GM12878 (cell line): ENCODE data around the gene WWOX. TPM values are rescaled to one million over a fixed set of nuclear protein-coding genes. Genes with fewer than 3 reads are reported as not detected.

Source experiments
- ATAC-seq: fragments of 200-7000 bp; cut with Tn5 transposase; 3 replicates; pipeline ENCODE4 v1.9.1; 2020; ENCODE audit warnings: mild to moderate bottlenecking, moderate library complexity
- BruUV-seq: library from RNA; stranded (reverse); fragments of 400-500 nt; replicated peaks from 2 replicates; lab custom pipeline; 2021; lab: Mats Ljungman, UMichigan
- CTCF ChIA-PET: fragments of 300-600 bp; sonication (Branson Sonifier 250); formaldehyde crosslinking; extraction: SDS; loops from one replicate; lab custom pipeline; 2021; ENCODE audit warnings: inconsistent platforms; lab: Yijun Ruan, JAX
- POLR2A ChIA-PET: fragments of 350-600 bp; formaldehyde crosslinking; extraction: SDS; loops from one replicate; lab custom pipeline; 2021; ENCODE audit warnings: inconsistent platforms; lab: Charles Lee
- RAD21 ChIA-PET: fragments of 300-600 bp; sonication (Branson Sonifier 250); formaldehyde crosslinking; loops from one replicate; lab custom pipeline; 2023; ENCODE audit warnings: antibody characterized with exemption; ENCODE audit not compliant: unreplicated experiment; lab: Charles Lee
- SMC1A ChIA-PET: fragments of 300-600 bp; sonication (Branson Sonifier 250); formaldehyde crosslinking; loops from one replicate; lab custom pipeline; 2023; ENCODE audit not compliant: unreplicated experiment, uncharacterized antibody; lab: Charles Lee
- DNase-seq: peaks from one replicate; pipeline ENCODE4 v3.0.0-alpha.2; 2011; ENCODE audit warnings: low read depth, low spot score
- FAIRE-seq: peaks from 3 replicates; lab custom pipeline; 2011; peaks lifted over from hg19 to GRCh38; lab: Jason Lieb, UNC
- H2AFZ ChIP-seq: 2 replicates; pipeline ENCODE4 v1.6.0; 2011; ENCODE audit warnings: low read depth, low read length, control low read depth; ENCODE audit not compliant: control insufficient read depth
- H3K27ac ChIP-seq: 2 replicates; pipeline ENCODE4 v1.5.1; 2011; ENCODE audit warnings: control low read depth; ENCODE audit not compliant: control insufficient read depth, insufficient read depth
- H3K27me3 ChIP-seq, 2 experiments: replicated peaks in 1 of 2; 2 replicates each; pipeline versions ENCODE4 v1.6.0 to v1.6.1; 2011; ENCODE audit warnings: low read length in 1 of 2; ENCODE audit not compliant: control insufficient read depth in 2 of 2, insufficient read depth in 2 of 2
- H3K36me3 ChIP-seq, 2 experiments: 2 replicates each; pipeline ENCODE4 v1.5.1; 2011; ENCODE audit warnings: low read length in 1 of 2; ENCODE audit not compliant: control insufficient read depth in 2 of 2, insufficient read depth in 2 of 2
- H3K4me1 ChIP-seq: 2 replicates; pipeline ENCODE4 v1.6.1; 2011; ENCODE audit warnings: mild to moderate bottlenecking, low read length, moderate library complexity, mixed read lengths; ENCODE audit not compliant: control insufficient read depth, insufficient read depth
- H3K4me2 ChIP-seq: 2 replicates; pipeline ENCODE4 v1.6.0; 2011; ENCODE audit warnings: control low read depth; ENCODE audit not compliant: control insufficient read depth, insufficient read depth
- H3K4me3 ChIP-seq: fragments of 200-600 bp; sonication (generic); 2 replicates; pipeline ENCODE4 v1.5.1; 2016
- H3K79me2 ChIP-seq: 2 replicates; pipeline ENCODE4 v1.6.0; 2011; ENCODE audit warnings: low read length; ENCODE audit not compliant: control insufficient read depth, insufficient read depth
- H3K9ac ChIP-seq: 2 replicates; pipeline ENCODE4 v1.8.0; 2011; ENCODE audit warnings: low read length, control low read depth, mixed read lengths; ENCODE audit not compliant: control insufficient read depth, insufficient read depth
- H3K9me3 ChIP-seq: replicated peaks from 3 replicates; pipeline ENCODE4 v1.5.1; 2011; ENCODE audit warnings: mild to moderate bottlenecking, low read length; ENCODE audit not compliant: control insufficient read depth, insufficient read depth
- H4K20me1 ChIP-seq: 2 replicates; pipeline ENCODE4 v1.6.0; 2011; ENCODE audit not compliant: control insufficient read depth, insufficient read depth
- ATF3 ChIP-seq: IDR thresholded peaks from 2 replicates; pipeline ENCODE4 v1.6.1; 2011; ENCODE audit warnings: low read depth, mild to moderate bottlenecking, low read length, moderate library complexity, borderline replicate concordance; ENCODE audit errors: extremely low read depth
- CHD2 ChIP-seq: IDR thresholded peaks from 2 replicates; pipeline ENCODE4 v1.6.1; 2011; ENCODE audit warnings: low read depth, low read length, improper control_type of control experiment, borderline replicate concordance
- CREB1 ChIP-seq: IDR thresholded peaks from 2 replicates; pipeline ENCODE4 v1.6.1; 2012; ENCODE audit warnings: low read depth, mild to moderate bottlenecking, inconsistent platforms
- CREM ChIP-seq: IDR thresholded peaks from 2 replicates; pipeline ENCODE4 v1.6.1; 2014; ENCODE audit warnings: antibody characterized with exemption, low read depth
- GATAD2B ChIP-seq: fragments of 450-650 bp; conservative IDR thresholded peaks from 2 replicates; pipeline ENCODE4 v1.6.1; 2017; ENCODE audit warnings: low read depth, mild to moderate bottlenecking, moderate library complexity
- IKZF2 ChIP-seq, 2 experiments: fragments of 450-650 bp; IDR thresholded peaks; 2 replicates each; pipeline ENCODE4 v1.6.1; 2017; ENCODE audit warnings: mild to moderate bottlenecking in 2 of 2, moderate library complexity in 2 of 2
- PAX8 ChIP-seq: fragments of 450-650 bp; IDR thresholded peaks from 2 replicates; pipeline ENCODE4 v1.6.1; 2017; ENCODE audit warnings: mild to moderate bottlenecking, moderate library complexity
- RAD51 ChIP-seq: fragments of 450-650 bp; IDR thresholded peaks from 2 replicates; pipeline ENCODE4 v1.6.1; 2016; ENCODE audit warnings: moderate library complexity, mild to moderate bottlenecking, inconsistent platforms
- RELB ChIP-seq: fragments of 450-650 bp; IDR thresholded peaks from 2 replicates; pipeline ENCODE4 v1.6.1; 2017; ENCODE audit warnings: low read depth, mild to moderate bottlenecking, moderate library complexity
- SMARCA5 ChIP-seq: fragments of 450-650 bp; IDR thresholded peaks from 2 replicates; pipeline ENCODE4 v1.6.1; 2017; ENCODE audit warnings: mild to moderate bottlenecking
- USF2 ChIP-seq: IDR thresholded peaks from 2 replicates; pipeline ENCODE4 v1.6.1; 2011; ENCODE audit warnings: low read depth, low read length, improper control_type of control experiment, borderline replicate concordance
- ZZZ3 ChIP-seq: IDR thresholded peaks from 2 replicates; pipeline ENCODE4 v1.6.1; 2011; ENCODE audit warnings: low read depth; ENCODE audit not compliant: control insufficient read depth, insufficient read length
- WGBS: methylation state at CpG from one replicate; pipeline ENCODE4 v1.1.6; 2016; ENCODE audit warnings: low lambda C conversion rate; ENCODE audit not compliant: insufficient replicate concordance, insufficient coverage; ENCODE audit errors: missing lambda C conversion rate; 5-methylcytosine and 5-hydroxymethylcytosine counted together
- in situ Hi-C: fragments of 300-500 bp; cut with MboI; formaldehyde crosslinking; loops from 9 replicates; pipeline ENCODE4 v1.14.3; 2018; ENCODE audit warnings: mixed read lengths
- intact Hi-C: fragments of 100-400 bp; cut with micrococcal nuclease; formaldehyde crosslinking; loops from one replicate; pipeline ENCODE4 v1.14.2; 2022; ENCODE audit not compliant: unreplicated experiment
- polyA plus RNA-seq, 11 experiments: library from polyadenylated mRNA; depleted of rRNA in 4 of 11; unstranded in 6 of 11; stranded (reverse) in 5 of 11; fragments of >200 nt; fragmentation: Nextera tagmentation in 4 of 11; fragmentation: Illumina TruSeq in 1 of 11; extraction: Ambion mirVana in 4 of 11; extraction: Trizol in 1 of 11; gene quantifications; 1 replicate in 1 of 11; 2 replicates in 10 of 11; pipeline versions ENCODE4 v1.2.1 to v1.2.3, GENCODE V29; 2011 to 2016; ENCODE audit warnings: inconsistent platforms in 2 of 11, missing spikeins in 2 of 11, low read depth in 1 of 11
- total RNA-seq, 4 experiments: library from RNA; depleted of rRNA in 3 of 4; stranded (reverse); fragments of >200 nt in 3 of 4; fragmentation: Illumina TruSeq in 1 of 4; extraction: Trizol in 1 of 4; gene quantifications; 2 replicates each; pipeline versions ENCODE4 v1.2.1 to v1.2.3, GENCODE V29; 2013 to 2021

The WWOX gene
- total and polyA plus RNA-seq, 10 of the 15 experiments (the other 5 are each of a cell fraction or from before 2014, with no cell fraction given), result 2.8 to 24.4 (median 17.8) TPM

- POLR2A ChIA-PET, result no interaction called here
- no peak for ATAC-seq
- SMC1A ChIA-PET, result no interaction called here
- Histone ChIP-seq H3K79me2 (no peaks in the 10 kb centered on the region), H4K20me1 (no peaks in the 10 kb centered on the region), H3K27ac (no peak overlapping the region), H2AFZ (no peak overlapping the region), H3K4me2 (no peak overlapping the region), H3K27me3 (no peaks in the 10 kb centered on the region), H3K4me1 (no peaks in the 10 kb centered on the region), H3K36me3 (no peaks in the 10 kb centered on the region), H3K4me3 (no peak overlapping the region), H3K9ac (no peak overlapping the region), H3K9me3 (no peaks in the 10 kb centered on the region)
- BruUV-seq, result no TSS peak
- RAD21 ChIA-PET, result no interaction called here
- intact Hi-C loops (no loop called here), in situ Hi-C loops (no loop called here)
- TF ChIP-seq ZZZ3 (no peak), CREM (no peak), RELB (no peak), USF2 (no peak), RAD51 (no peak), CHD2 (no peak), GATAD2B (no peak), ATF3 (no peak), CREB1 (no peak), IKZF2 (IDR thresholded peaks at IDR 0.05) (no peak), PAX8 (no peak), SMARCA5 (no peak)
- CTCF ChIA-PET, result no interaction called here
- no peak for FAIRE-seq
- no peak for DNase-seq
- WGBS, result 59% methylated on average over 4 of the region's 4 CpGs
Measured at GRCh38 chr16:78425281-78425680, 325.8 kb downstream of the WWOX start.
